GM12878 (cell line): ENCODE results near the gene HSPB3. TPM values are rescaled to one million over a fixed set of nuclear protein-coding genes. Genes with fewer than 3 reads are reported as not detected.

Experiments
- CTCF ChIP-seq, 3 experiments: IDR thresholded peaks in 2 of 3; conservative IDR thresholded peaks in 1 of 3; 2 replicates each; pipeline ENCODE4 v1.5.1; 2011; ENCODE audit warnings: low read depth in 3 of 3, low read length in 3 of 3, mild to moderate bottlenecking in 3 of 3, control low read depth in 2 of 3, moderate library complexity in 2 of 3, inconsistent platforms in 1 of 3, mixed read lengths in 1 of 3; ENCODE audit not compliant: control insufficient read depth in 2 of 3, insufficient read depth in 1 of 3; ENCODE audit errors: extremely low read depth in 1 of 3
- EP300 ChIP-seq, 2 experiments: fragments of 150-350 bp in 1 of 2; IDR thresholded peaks; 2 replicates each; pipeline ENCODE4 v1.6.1; 2011 to 2012; ENCODE audit warnings: low read depth in 2 of 2, low read length in 2 of 2, borderline replicate concordance in 1 of 2, improper control_type of control experiment in 1 of 2, inconsistent platforms in 1 of 2; ENCODE audit not compliant: control insufficient read depth in 1 of 2
- IRF5 ChIP-seq: fragments of 450-650 bp; IDR thresholded peaks from 2 replicates; pipeline ENCODE4 v1.6.1; 2017; ENCODE audit warnings: borderline replicate concordance
- MEF2B ChIP-seq: fragments of 450-650 bp; IDR thresholded peaks from 2 replicates; pipeline ENCODE4 v1.6.1; 2018; ENCODE audit warnings: mild to moderate bottlenecking, moderate library complexity; ENCODE audit not compliant: partially characterized antibody, poor library complexity, severe bottlenecking
- STAT3 ChIP-seq: IDR thresholded peaks from 2 replicates; pipeline ENCODE4 v1.6.1; 2011; ENCODE audit warnings: low read depth, low read length, improper control_type of control experiment
- YBX1 ChIP-seq: fragments of 450-650 bp; IDR thresholded peaks from 2 replicates; pipeline ENCODE4 v1.6.1; 2016; ENCODE audit warnings: antibody characterized with exemption
- ZBTB33 ChIP-seq: fragments of 450-650 bp; IDR thresholded peaks from 2 replicates; pipeline ENCODE4 v1.6.1; 2017; ENCODE audit warnings: mild to moderate bottlenecking
- ZNF384 ChIP-seq: IDR thresholded peaks from 2 replicates; pipeline ENCODE4 v1.6.1; 2012; ENCODE audit warnings: low read depth, mild to moderate bottlenecking, low read length, improper control_type of control experiment, borderline replicate concordance
- polyA plus RNA-seq, 11 experiments: library from polyadenylated mRNA; depleted of rRNA in 4 of 11; unstranded in 6 of 11; stranded (reverse) in 5 of 11; fragments of >200 nt; fragmentation: Nextera tagmentation in 4 of 11; fragmentation: Illumina TruSeq in 1 of 11; extraction: Ambion mirVana in 4 of 11; extraction: Trizol in 1 of 11; gene quantifications; 1 replicate in 1 of 11; 2 replicates in 10 of 11; pipeline versions ENCODE4 v1.2.1 to v1.2.3, GENCODE V29; 2011 to 2016; ENCODE audit warnings: inconsistent platforms in 2 of 11, missing spikeins in 2 of 11, low read depth in 1 of 11
- total RNA-seq, 4 experiments: library from RNA; depleted of rRNA in 3 of 4; stranded (reverse); fragments of >200 nt in 3 of 4; fragmentation: Illumina TruSeq in 1 of 4; extraction: Trizol in 1 of 4; gene quantifications; 2 replicates each; pipeline versions ENCODE4 v1.2.1 to v1.2.3, GENCODE V29; 2013 to 2021
- TF ChIP-seq, protein P1 (sequence below): fragments of 450-650 bp; formaldehyde crosslinking; IDR thresholded peaks from 2 replicates; pipeline ENCODE4 v1.4.0; 2020; ENCODE audit warnings: mild to moderate bottlenecking, moderate library complexity

The HSPB3 gene
- total and polyA plus RNA-seq, 10 of the 15 experiments (the other 5 are each of a cell fraction or from before 2014, with no cell fraction given), result 0.11 to 0.60 (median 0.29) TPM; not detected in 7

GRCh38 chr5:54471398-54471797, 15.9 kb downstream of the HSPB3 start (continued):
- TF ChIP-seq, protein P1, sequence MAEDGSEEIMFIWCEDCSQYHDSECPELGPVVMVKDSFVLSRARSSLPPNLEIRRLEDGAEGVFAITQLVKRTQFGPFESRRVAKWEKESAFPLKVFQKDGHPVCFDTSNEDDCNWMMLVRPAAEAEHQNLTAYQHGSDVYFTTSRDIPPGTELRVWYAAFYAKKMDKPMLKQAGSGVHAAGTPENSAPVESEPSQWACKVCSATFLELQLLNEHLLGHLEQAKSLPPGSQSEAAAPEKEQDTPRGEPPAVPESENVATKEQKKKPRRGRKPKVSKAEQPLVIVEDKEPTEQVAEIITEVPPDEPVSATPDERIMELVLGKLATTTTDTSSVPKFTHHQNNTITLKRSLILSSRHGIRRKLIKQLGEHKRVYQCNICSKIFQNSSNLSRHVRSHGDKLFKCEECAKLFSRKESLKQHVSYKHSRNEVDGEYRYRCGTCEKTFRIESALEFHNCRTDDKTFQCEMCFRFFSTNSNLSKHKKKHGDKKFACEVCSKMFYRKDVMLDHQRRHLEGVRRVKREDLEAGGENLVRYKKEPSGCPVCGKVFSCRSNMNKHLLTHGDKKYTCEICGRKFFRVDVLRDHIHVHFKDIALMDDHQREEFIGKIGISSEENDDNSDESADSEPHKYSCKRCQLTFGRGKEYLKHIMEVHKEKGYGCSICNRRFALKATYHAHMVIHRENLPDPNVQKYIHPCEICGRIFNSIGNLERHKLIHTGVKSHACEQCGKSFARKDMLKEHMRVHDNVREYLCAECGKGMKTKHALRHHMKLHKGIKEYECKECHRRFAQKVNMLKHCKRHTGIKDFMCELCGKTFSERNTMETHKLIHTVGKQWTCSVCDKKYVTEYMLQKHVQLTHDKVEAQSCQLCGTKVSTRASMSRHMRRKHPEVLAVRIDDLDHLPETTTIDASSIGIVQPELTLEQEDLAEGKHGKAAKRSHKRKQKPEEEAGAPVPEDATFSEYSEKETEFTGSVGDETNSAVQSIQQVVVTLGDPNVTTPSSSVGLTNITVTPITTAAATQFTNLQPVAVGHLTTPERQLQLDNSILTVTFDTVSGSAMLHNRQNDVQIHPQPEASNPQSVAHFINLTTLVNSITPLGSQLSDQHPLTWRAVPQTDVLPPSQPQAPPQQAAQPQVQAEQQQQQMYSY (CRISPR knock-in tag), result no peak
- TF ChIP-seq ZBTB33, result no peak
- no peak for TF ChIP-seq EP300 (IDR thresholded peaks at IDR 0.05; ENCODE audit: borderline replicate concordance in 1 of 2, control insufficient read depth in 1 of 2, low read depth in 2 of 2, low read length in 2 of 2)
- TF ChIP-seq ZNF384, result no peak
- no peak for TF ChIP-seq CTCF (IDR thresholded peaks at IDR 0.05 in 2 of 3, conservative IDR thresholded peaks at IDR 0.05 in 1 of 3; ENCODE audit: control insufficient read depth in 2 of 3, extremely low read depth in 1 of 3, insufficient read depth in 1 of 3, low read depth in 3 of 3, low read length in 3 of 3)
- TF ChIP-seq MEF2B, result no peak
- TF ChIP-seq STAT3, result no peak
- no peak for TF ChIP-seq IRF5
- no peak for TF ChIP-seq YBX1
